Mesenchymal stem cell (in vitro differentiated cells and primary cell): ENCODE results near the gene C6orf132.

Source experiments
- DNase-seq: peaks from one replicate; pipeline ENCODE4 v3.0.0-alpha.2; 2013
- H2AFZ ChIP-seq: one replicate; pipeline ENCODE4 v1.6.1; 2013; ENCODE audit warnings: low read depth, mild to moderate bottlenecking, control low read depth, inconsistent platforms, low read length, moderate library complexity
- H2AK5ac ChIP-seq: 2 replicates; pipeline ENCODE4 v1.6.1; 2013; ENCODE audit warnings: low read length, moderate library complexity, mild to moderate bottlenecking, inconsistent platforms; ENCODE audit not compliant: severe bottlenecking
- H2BK120ac ChIP-seq: one replicate; pipeline ENCODE4 v1.6.1; 2013; ENCODE audit warnings: low read depth, mild to moderate bottlenecking, inconsistent platforms, low read length, moderate library complexity
- H2BK12ac ChIP-seq, 2 experiments: one replicate each; pipeline ENCODE4 v1.6.1; 2013; ENCODE audit warnings: inconsistent platforms in 2 of 2, low read length in 2 of 2, mild to moderate bottlenecking in 2 of 2, moderate library complexity in 2 of 2, control low read depth in 1 of 2
- H2BK15ac ChIP-seq: one replicate; pipeline ENCODE4 v1.6.1; 2013; ENCODE audit warnings: mild to moderate bottlenecking, low read depth, inconsistent platforms; ENCODE audit not compliant: poor library complexity, severe bottlenecking
- H2BK5ac ChIP-seq: 2 replicates; pipeline ENCODE4 v1.6.1; 2013; ENCODE audit warnings: low read depth, mild to moderate bottlenecking, low read length, control low read depth, inconsistent platforms; ENCODE audit not compliant: poor library complexity, severe bottlenecking
- H3K14ac ChIP-seq, 2 experiments: one replicate each; pipeline ENCODE4 v1.6.1; 2013; ENCODE audit warnings: inconsistent platforms in 2 of 2, low read length in 2 of 2, control low read depth in 1 of 2, mild to moderate bottlenecking in 1 of 2, moderate library complexity in 1 of 2
- H3K18ac ChIP-seq, 2 experiments: one replicate each; pipeline ENCODE4 v1.6.1; 2013; ENCODE audit warnings: inconsistent platforms in 2 of 2, low read length in 2 of 2, control low read depth in 1 of 2, low read depth in 1 of 2, mild to moderate bottlenecking in 1 of 2
- H3K23ac ChIP-seq, 2 experiments: one replicate each; pipeline ENCODE4 v1.6.1; 2013; ENCODE audit warnings: inconsistent platforms in 2 of 2, low read length in 2 of 2, mild to moderate bottlenecking in 2 of 2, moderate library complexity in 2 of 2, control low read depth in 1 of 2
- H3K27ac ChIP-seq: 2 replicates; pipeline ENCODE4 v1.5.1; 2013; ENCODE audit warnings: mild to moderate bottlenecking, moderate library complexity, low read length, control low read depth, inconsistent platforms; ENCODE audit not compliant: poor library complexity, severe bottlenecking
- H3K27me3 ChIP-seq, 2 experiments: 2 replicates each; pipeline versions ENCODE4 v1.6.1 to v1.7.0; 2013; ENCODE audit warnings: low read length in 2 of 2, mild to moderate bottlenecking in 2 of 2, moderate library complexity in 2 of 2, control low read depth in 1 of 2, inconsistent platforms in 1 of 2; ENCODE audit not compliant: control insufficient read depth in 1 of 2, insufficient read depth in 1 of 2
- H3K36me3 ChIP-seq, 2 experiments: 2 replicates each; pipeline versions ENCODE4 v1.6.1 to v1.7.0; 2013; ENCODE audit warnings: low read length in 2 of 2, control low read depth in 1 of 2, inconsistent platforms in 1 of 2, low read depth in 1 of 2, mild to moderate bottlenecking in 1 of 2; ENCODE audit not compliant: insufficient read depth in 2 of 2, control insufficient read depth in 1 of 2
- H3K4ac ChIP-seq, 2 experiments: one replicate each; pipeline ENCODE4 v1.6.1; 2013; ENCODE audit warnings: inconsistent platforms in 2 of 2, low read length in 2 of 2, mild to moderate bottlenecking in 2 of 2, moderate library complexity in 2 of 2, control low read depth in 1 of 2, low read depth in 1 of 2
- H3K4me1 ChIP-seq: 2 replicates; pipeline ENCODE4 v1.6.1; 2013; ENCODE audit warnings: low read depth, low read length, control low read depth; ENCODE audit not compliant: control insufficient read depth, insufficient read depth
- H3K4me2 ChIP-seq: 2 replicates; pipeline ENCODE4 v1.6.1; 2013; ENCODE audit warnings: low read length, mild to moderate bottlenecking, inconsistent platforms; ENCODE audit not compliant: poor library complexity, severe bottlenecking
- H3K4me3 ChIP-seq, 2 experiments: 2 replicates each; pipeline versions ENCODE4 v1.5.1 to v1.7.0; 2013; ENCODE audit warnings: low read length in 2 of 2, mild to moderate bottlenecking in 2 of 2, control low read depth in 1 of 2, low read depth in 1 of 2; ENCODE audit not compliant: insufficient read depth in 1 of 2
- H3K79me1 ChIP-seq: replicated peaks from 2 replicates; pipeline ENCODE4 v1.6.1; 2013; ENCODE audit warnings: mild to moderate bottlenecking, control low read depth, low read length, inconsistent platforms; ENCODE audit not compliant: poor library complexity, severe bottlenecking
- H3K9ac ChIP-seq: 2 replicates; pipeline ENCODE4 v1.7.0; 2013; ENCODE audit warnings: mild to moderate bottlenecking, low read length, moderate library complexity
- H3K9me3 ChIP-seq: 2 replicates; pipeline ENCODE4 v1.7.0; 2013; ENCODE audit warnings: mild to moderate bottlenecking, low read length; ENCODE audit not compliant: control insufficient read depth
- H4K8ac ChIP-seq: one replicate; pipeline ENCODE4 v1.6.1; 2013; ENCODE audit warnings: inconsistent platforms, mild to moderate bottlenecking, low read length, moderate library complexity
- H4K91ac ChIP-seq: one replicate; pipeline ENCODE4 v1.6.1; 2013; ENCODE audit warnings: mild to moderate bottlenecking, low read length, inconsistent platforms
- WGBS: methylation state at CpG from one replicate; pipeline ENCODE4 v1.1.7; 2013; ENCODE audit warnings: mixed read lengths; 5-methylcytosine and 5-hydroxymethylcytosine counted together

The C6orf132 gene

GRCh38 chr6:42088101-42088591, 54.3 kb downstream of the C6orf132 start:
- peak overlapping the region in 1 of 2 experiments; percentile 53 for H3K18ac ChIP-seq
- no peaks in the 10 kb centered on the region for H3K9me3 ChIP-seq
- H3K4me1 ChIP-seq, result peaks cover 10% of the 10 kb centered on the region
- H2BK12ac ChIP-seq, result peak overlapping the region in 1 of 2 experiments; percentile 37
- H3K36me3 ChIP-seq, result peaks cover 0 to 5% of the 10 kb centered on the region in 2 experiments
- peak overlapping the region; percentile 63 for H4K8ac ChIP-seq
- no peak overlapping the region for H2BK120ac ChIP-seq
- H3K23ac ChIP-seq, result peak overlapping the region in 1 of 2 experiments; percentile 23
- no peak overlapping the region for H2BK5ac ChIP-seq
- DNase-seq, result peak; percentile 50
- no peak overlapping the region for H3K9ac ChIP-seq
- no peaks in the 10 kb centered on the region for H3K27me3 ChIP-seq
- H3K14ac ChIP-seq, result no peak overlapping the region
- no peak overlapping the region for H2AK5ac ChIP-seq
- H3K4ac ChIP-seq, result peak overlapping the region in 1 of 2 experiments; percentile 39
- H3K79me1 ChIP-seq, result no peaks in the 10 kb centered on the region
- H3K4me2 ChIP-seq, result no peak overlapping the region
- WGBS, result 49% methylated on average over 3 of the region's 7 CpGs
- no peak overlapping the region for H3K4me3 ChIP-seq
- H2BK15ac ChIP-seq, result peak overlapping the region; percentile 63
- no peak overlapping the region for H4K91ac ChIP-seq
- H2AFZ ChIP-seq, result no peak overlapping the region
- H3K27ac ChIP-seq, result no peak overlapping the region

GRCh38 chr6:42086046-42087035, 56.1 kb downstream of the C6orf132 start:
- H3K4ac ChIP-seq, result no peak overlapping the region
- H4K91ac ChIP-seq, result no peak overlapping the region
- H2AFZ ChIP-seq, result no peak overlapping the region
- no peak overlapping the region for H3K4me2 ChIP-seq
- H3K9ac ChIP-seq, result no peak overlapping the region
- H3K79me1 ChIP-seq, result no peaks in the 10 kb centered on the region
- H3K36me3 ChIP-seq, result peaks cover 5 to 9% of the 10 kb centered on the region in 2 experiments
- no peak overlapping the region for H4K8ac ChIP-seq
- H2BK12ac ChIP-seq, result no peak overlapping the region
- no peak overlapping the region for H3K14ac ChIP-seq
- H2BK5ac ChIP-seq, result no peak overlapping the region
- WGBS, result 92% methylated on average over 22 of the region's 22 CpGs
- no peaks in the 10 kb centered on the region for H3K9me3 ChIP-seq
- H2AK5ac ChIP-seq, result peak overlapping the region; percentile 16
- H3K18ac ChIP-seq, result no peak overlapping the region
- no peaks in the 10 kb centered on the region for H3K27me3 ChIP-seq
- no peak overlapping the region for H3K23ac ChIP-seq
- H2BK15ac ChIP-seq, result no peak overlapping the region
- H2BK120ac ChIP-seq, result no peak overlapping the region
- H3K27ac ChIP-seq, result no peak overlapping the region
- H3K4me3 ChIP-seq, result no peak overlapping the region
- no peak for DNase-seq
- H3K4me1 ChIP-seq, result peaks cover 7% of the 10 kb centered on the region

- H3K79me1 ChIP-seq, result no peaks in the 10 kb centered on the region
- H3K27me3 ChIP-seq, result no peaks in the 10 kb centered on the region
- H2BK5ac ChIP-seq, result no peak overlapping the region
- no peak overlapping the region for H4K91ac ChIP-seq
- H3K4me2 ChIP-seq, result no peak overlapping the region
- no peak overlapping the region for H2AK5ac ChIP-seq
- H2AFZ ChIP-seq, result no peak overlapping the region
- no peak overlapping the region for H3K9ac ChIP-seq
- no peak overlapping the region for H2BK120ac ChIP-seq
- peaks cover 7% of the 10 kb centered on the region for H3K4me1 ChIP-seq
- peaks cover 5 to 15% of the 10 kb centered on the region in 2 experiments for H3K36me3 ChIP-seq
- H2BK12ac ChIP-seq, result no peak overlapping the region
- no peak for DNase-seq
- 86% methylated on average over 5 of the region's 5 CpGs for WGBS
- H3K27ac ChIP-seq, result no peak overlapping the region
- H2BK15ac ChIP-seq, result no peak overlapping the region
- no peak overlapping the region for H3K23ac ChIP-seq
- no peak overlapping the region for H3K4me3 ChIP-seq
- H3K4ac ChIP-seq, result no peak overlapping the region
- H3K9me3 ChIP-seq, result no peaks in the 10 kb centered on the region
- H3K18ac ChIP-seq, result no peak overlapping the region
- no peak overlapping the region for H3K14ac ChIP-seq
- no peak overlapping the region for H4K8ac ChIP-seq
Observed at GRCh38 chr6:42084889-42085288, 57.5 kb downstream of the C6orf132 start.

- H2AFZ ChIP-seq, result no peak overlapping the region
- H2BK15ac ChIP-seq, result no peak overlapping the region
- H4K8ac ChIP-seq, result no peak overlapping the region
- no peak overlapping the region for H3K4me3 ChIP-seq
- H3K36me3 ChIP-seq, result peaks cover 11 to 20% of the 10 kb centered on the region in 2 experiments
- H2BK12ac ChIP-seq, result no peak overlapping the region
- H3K9ac ChIP-seq, result no peak overlapping the region
- no peak overlapping the region for H2BK120ac ChIP-seq
- no peaks in the 10 kb centered on the region for H3K27me3 ChIP-seq
- DNase-seq, result no peak
- 99% methylated on average over 2 of the region's 5 CpGs for WGBS
- H3K4me2 ChIP-seq, result no peak overlapping the region
- H4K91ac ChIP-seq, result no peak overlapping the region
- no peak overlapping the region for H2BK5ac ChIP-seq
- no peak overlapping the region for H3K14ac ChIP-seq
- no peak overlapping the region for H2AK5ac ChIP-seq
- H3K4ac ChIP-seq, result no peak overlapping the region
- no peak overlapping the region for H3K23ac ChIP-seq
- H3K27ac ChIP-seq, result no peak overlapping the region
- H3K79me1 ChIP-seq, result no peaks in the 10 kb centered on the region
- no peak overlapping the region for H3K18ac ChIP-seq
- H3K9me3 ChIP-seq, result no peaks in the 10 kb centered on the region
- H3K4me1 ChIP-seq, result peaks cover 7% of the 10 kb centered on the region
Observed at GRCh38 chr6:42083530-42083929, 58.9 kb downstream of the C6orf132 start.
